ENCODE data around the gene KRT80.
A peak's percentile ranks its signal among the peaks of the same experiment; 100 is the strongest.
"Not testable (repeated sequence)": the region's sequence is repeated elsewhere in the genome, so short reads cannot be mapped to it uniquely, and the experiment has no call there.

KRT80 gene

DNA sequence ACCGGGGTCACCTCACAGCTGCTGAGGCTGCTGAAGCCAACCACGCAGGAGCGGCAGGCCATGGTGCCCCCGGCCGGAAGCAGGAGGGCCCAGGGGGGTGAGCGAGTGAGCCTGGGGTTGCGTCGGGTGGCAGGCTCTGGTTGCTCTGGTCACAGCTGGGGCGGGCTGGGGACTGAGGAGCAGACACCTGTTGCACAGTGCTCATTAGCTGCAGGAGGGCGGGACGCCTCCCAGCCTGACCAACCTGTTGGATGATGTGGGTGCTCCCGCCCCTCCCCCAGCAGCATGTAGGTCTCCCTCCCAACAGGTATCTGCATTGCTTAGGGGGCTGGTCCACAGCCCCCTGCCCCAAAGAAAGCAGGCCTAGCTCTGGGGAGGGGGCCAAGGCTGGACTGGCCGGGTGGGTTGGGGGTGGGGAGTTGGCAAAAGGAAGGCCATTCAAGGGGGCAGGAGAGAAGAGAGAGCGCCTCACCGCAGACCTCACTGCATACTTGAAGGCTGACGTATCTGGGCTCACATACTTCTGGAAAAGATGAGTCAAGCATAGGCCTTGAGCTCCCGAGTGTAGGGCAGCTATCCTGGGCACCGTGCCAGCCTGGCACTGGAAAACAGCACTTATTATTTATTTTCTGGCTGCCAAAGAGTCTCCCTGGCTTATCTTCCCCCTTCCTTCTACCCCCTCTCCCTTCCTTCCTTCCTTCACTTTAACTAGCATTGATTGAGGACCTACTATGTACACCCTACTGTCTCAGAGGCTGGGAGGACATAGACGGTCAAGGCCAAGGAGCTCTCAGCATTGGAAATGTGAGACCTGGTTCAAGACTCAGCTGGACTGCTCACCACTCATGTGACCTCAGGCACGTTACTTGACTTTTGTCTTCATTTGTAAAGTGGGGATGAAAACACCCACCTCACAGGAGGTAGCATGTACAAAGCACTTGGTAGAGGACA, at the start of gene KRT80:
KRT80 (minus strand) TSS at position 174 of the 951 bp plus-strand sequence; CDS start at position 62, 112 bp downstream.
- DNase-seq: peak; percentile 11

GRCh38 chr12:52241205-52241842, 49.5 kb upstream of the KRT80 start:
- no peak for DNase-seq

GRCh38 chr12:52240247-52240646, 48.4 kb upstream of the KRT80 start:
- not testable (repeated sequence) for DNase-seq

DNA sequence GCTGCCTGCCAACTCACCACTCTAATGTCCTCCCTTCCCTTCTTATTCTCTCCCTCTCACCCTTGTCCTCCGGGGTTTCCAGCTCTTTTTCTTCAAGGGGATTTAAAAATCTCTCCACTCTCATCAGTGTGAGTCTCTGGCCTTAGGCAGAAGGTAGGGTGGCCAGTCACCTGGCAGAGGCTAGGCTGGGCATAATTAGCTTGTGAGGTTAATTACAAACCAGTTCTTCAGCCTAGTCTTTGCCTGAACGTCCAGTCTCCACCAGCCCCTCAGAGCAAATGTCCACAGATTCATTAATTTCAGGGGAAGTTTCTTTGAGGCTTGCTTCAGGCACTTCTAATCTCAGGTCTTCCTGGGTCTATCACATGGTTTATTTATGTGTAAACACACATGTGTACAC, 48.0 kb upstream of the KRT80 start:
- DNase-seq: no peak

GRCh38 chr12:52238916-52239646, 47.3 kb upstream of the KRT80 start:
- DNase-seq: no peak

- no peak for DNase-seq
These were observed 46.5 kb upstream of the KRT80 start for GRCh38 chr12:52238207-52238840.

- no peak for DNase-seq
These were observed 44.7 kb upstream of the KRT80 start for GRCh38 chr12:52236386-52237050.

- peak; percentile 33 for DNase-seq
These were observed 44.1 kb upstream of the KRT80 start for GRCh38 chr12:52235822-52236361.

DNA sequence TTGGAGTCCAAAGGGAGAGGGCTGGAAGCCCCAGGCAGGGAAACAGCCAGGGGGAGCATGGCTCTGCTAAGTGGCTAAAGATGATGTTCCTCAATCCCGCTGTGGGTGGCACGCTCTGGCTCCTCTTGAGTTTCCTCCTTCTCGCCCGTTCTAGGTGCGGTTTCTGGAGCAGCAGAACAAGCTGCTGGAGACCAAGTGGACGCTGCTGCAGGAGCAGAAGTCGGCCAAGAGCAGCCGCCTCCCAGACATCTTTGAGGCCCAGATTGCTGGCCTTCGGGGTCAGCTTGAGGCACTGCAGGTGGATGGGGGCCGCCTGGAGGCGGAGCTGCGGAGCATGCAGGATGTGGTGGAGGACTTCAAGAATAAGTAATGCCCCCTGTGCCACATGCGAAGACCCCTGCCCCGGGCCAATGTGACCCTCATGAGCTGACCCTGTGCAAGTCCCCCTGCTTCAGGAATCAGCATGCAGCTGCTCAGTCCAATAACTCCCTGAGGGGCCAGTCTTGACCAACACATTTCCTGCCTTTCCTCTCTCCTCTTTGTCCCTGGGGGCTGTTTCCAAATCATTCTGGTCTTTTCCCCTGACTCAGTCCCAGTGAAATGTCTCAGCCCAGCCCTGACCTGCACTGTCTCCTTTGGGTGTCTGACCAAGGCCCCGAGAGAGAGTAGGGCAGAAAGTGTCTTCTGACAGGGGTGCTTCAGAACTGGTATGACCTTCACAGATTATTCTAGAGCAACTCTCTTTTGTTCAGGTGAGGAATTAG, 43.4 kb upstream of the KRT80 start:
- DNase-seq: no peak

- DNase-seq: no peak
These were observed 42.5 kb upstream of the KRT80 start for GRCh38 chr12:52234223-52234810.

DNA sequence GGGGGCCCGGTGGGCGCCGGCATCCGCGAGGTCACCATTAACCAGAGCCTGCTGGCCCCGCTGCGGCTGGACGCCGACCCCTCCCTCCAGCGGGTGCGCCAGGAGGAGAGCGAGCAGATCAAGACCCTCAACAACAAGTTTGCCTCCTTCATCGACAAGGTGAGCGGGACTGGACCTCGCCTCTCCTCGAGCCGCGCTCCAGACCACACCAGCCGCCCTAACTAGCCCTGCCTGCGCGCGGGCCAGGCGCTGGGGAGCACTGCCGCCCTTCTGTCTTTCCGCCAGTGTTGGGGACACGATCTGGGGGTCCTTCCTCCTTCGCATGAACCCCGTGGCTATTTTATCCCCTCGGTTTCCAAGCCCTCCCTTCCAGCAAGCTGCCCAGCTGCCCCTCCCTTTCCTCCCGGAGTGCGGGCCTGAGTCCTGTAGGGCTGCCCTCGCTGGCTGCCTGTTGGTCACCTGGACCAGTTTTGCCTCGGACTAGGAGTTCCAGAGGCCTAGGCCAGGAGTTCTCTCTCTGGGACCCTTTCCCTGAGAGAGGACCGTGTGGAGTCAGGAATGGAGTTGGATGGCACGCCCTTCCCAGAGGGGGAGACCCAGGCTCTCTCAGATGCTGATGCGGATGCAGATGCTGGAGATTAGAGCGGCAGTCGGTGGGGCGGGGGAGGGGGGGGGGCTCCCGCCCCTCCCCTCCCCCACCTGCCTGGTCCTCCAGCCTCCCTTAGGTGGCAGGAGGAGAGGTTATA, 41.8 kb upstream of the KRT80 start:
- DNase-seq: no peak

GRCh38 chr12:52232674-52233461, 41.1 kb upstream of the KRT80 start, which contains the start of gene KRT7:
Gene KRT7 (plus strand): TSS chr12:52233243. CDS start chr12:52233297, 54 bp downstream.
- no peak for DNase-seq

GRCh38 chr12:52232203-52232673, 40.4 kb upstream of the KRT80 start:
- DNase-seq: no peak

GRCh38 chr12:52231305-52232202, 39.7 kb upstream of the KRT80 start:
- no peak for DNase-seq

- no peak for DNase-seq
These were observed 38.8 kb upstream of the KRT80 start for GRCh38 chr12:52230364-52231281.

GRCh38 chr12:52229836-52230343, 38.1 kb upstream of the KRT80 start:
- DNase-seq: no peak
